ENCODE data around the gene MAP2. TPM values are rescaled to one million over a fixed set of nuclear protein-coding genes. Genes with fewer than 3 reads are reported as not detected.
A peak's percentile ranks its signal among the peaks of the same experiment; 100 is the strongest.

Gene MAP2
- total and polyA plus RNA-seq, 2 donors (not counting 1 experiment from before 2014, with no cell fraction given) = 51.0 to 60.1 TPM

- H3K9me3 ChIP-seq (ENCODE audit: control insufficient read depth, insufficient read depth, low read depth, low read length) = no peaks in the 10 kb centered on the region
- H2AFZ ChIP-seq (ENCODE audit: low read length) = no peak overlapping the region
- H3K9ac ChIP-seq (ENCODE audit: insufficient read depth, low read length) = no peak overlapping the region
- H3K27ac ChIP-seq (ENCODE audit: insufficient read depth, low read length) = peak overlapping the region; percentile 10
- H3K79me2 ChIP-seq (ENCODE audit: control insufficient read depth, insufficient read depth, low read length) = no peaks in the 10 kb centered on the region
- H3K4me1 ChIP-seq (ENCODE audit: control insufficient read depth, extremely low read depth, insufficient read depth, low read length) = peaks cover 5% of the 10 kb centered on the region
- DNase-seq (ENCODE audit: low read depth in 2 of 2) = peak; percentile 96 to 99
- H3K27me3 ChIP-seq (ENCODE audit: control insufficient read depth, insufficient read depth, low read length) = no peaks in the 10 kb centered on the region
- H4K20me1 ChIP-seq (ENCODE audit: control insufficient read depth, extremely low read depth, insufficient read depth, low read length) = no peaks in the 10 kb centered on the region
- no peaks in the 10 kb centered on the region for H3K36me3 ChIP-seq (ENCODE audit: control insufficient read depth, insufficient read depth, low read length)
- H3K4me3 ChIP-seq (replicated peaks in 1 of 4; ENCODE audit: control extremely low read depth in 1 of 4, insufficient read depth in 1 of 4, low read depth in 3 of 4, low read length in 4 of 4) = no peak overlapping the region
- H3K4me2 ChIP-seq (ENCODE audit: extremely low read depth, insufficient read depth, low read length) = peak overlapping the region; percentile 52
- TF ChIP-seq CTCF (conservative IDR thresholded peaks at IDR 0.05 in 1 of 2, IDR thresholded peaks at IDR 0.05 in 1 of 2; ENCODE audit: low read depth in 1 of 2, low read length in 2 of 2) (no peak), EZH2 (IDR thresholded peaks at IDR 0.05; ENCODE audit: low read length, missing control alignments) (no peak)
Observed at GRCh38 chr2:209495855-209496585, 72.2 kb downstream of the MAP2 start.

- peak; percentile 40 to 75 for DNase-seq (ENCODE audit: low read depth in 2 of 2)
- Histone ChIP-seq H2AFZ (ENCODE audit: low read length) (no peak overlapping the region), H3K27me3 (ENCODE audit: control insufficient read depth, insufficient read depth, low read length) (no peaks in the 10 kb centered on the region), H3K36me3 (ENCODE audit: control insufficient read depth, insufficient read depth, low read length) (no peaks in the 10 kb centered on the region), H3K27ac (ENCODE audit: insufficient read depth, low read length) (peak overlapping the region; percentile 10), H3K79me2 (ENCODE audit: control insufficient read depth, insufficient read depth, low read length) (no peaks in the 10 kb centered on the region), H3K4me2 (ENCODE audit: extremely low read depth, insufficient read depth, low read length) (peak overlapping the region; percentile 52), H3K9me3 (ENCODE audit: control insufficient read depth, insufficient read depth, low read depth, low read length) (no peaks in the 10 kb centered on the region), H3K9ac (ENCODE audit: insufficient read depth, low read length) (no peak overlapping the region), H4K20me1 (ENCODE audit: control insufficient read depth, extremely low read depth, insufficient read depth, low read length) (no peaks in the 10 kb centered on the region), H3K4me1 (ENCODE audit: control insufficient read depth, extremely low read depth, insufficient read depth, low read length) (peaks cover 5% of the 10 kb centered on the region), H3K4me3 (replicated peaks in 1 of 4; ENCODE audit: control extremely low read depth in 1 of 4, insufficient read depth in 1 of 4, low read depth in 3 of 4, low read length in 4 of 4) (no peak overlapping the region)
- TF ChIP-seq CTCF (conservative IDR thresholded peaks at IDR 0.05 in 1 of 2, IDR thresholded peaks at IDR 0.05 in 1 of 2; ENCODE audit: low read depth in 1 of 2, low read length in 2 of 2) (no peak), EZH2 (IDR thresholded peaks at IDR 0.05; ENCODE audit: low read length, missing control alignments) (no peak)
Observed at GRCh38 chr2:209496586-209496982, 72.7 kb downstream of the MAP2 start.

GRCh38 chr2:209498614-209499013, 74.8 kb downstream of the MAP2 start:
- no peak for TF ChIP-seq CTCF (conservative IDR thresholded peaks at IDR 0.05 in 1 of 2, IDR thresholded peaks at IDR 0.05 in 1 of 2; ENCODE audit: low read depth in 1 of 2, low read length in 2 of 2)
- no peak for TF ChIP-seq EZH2 (IDR thresholded peaks at IDR 0.05; ENCODE audit: low read length, missing control alignments)
- peaks cover 5% of the 10 kb centered on the region for H3K4me1 ChIP-seq (ENCODE audit: control insufficient read depth, extremely low read depth, insufficient read depth, low read length)

More at GRCh38 chr2:209498614-209499013, 74.8 kb downstream of the MAP2 start:
- no peaks in the 10 kb centered on the region for H3K27me3 ChIP-seq (ENCODE audit: control insufficient read depth, insufficient read depth, low read length)
- H3K9me3 ChIP-seq (ENCODE audit: control insufficient read depth, insufficient read depth, low read depth, low read length) = no peaks in the 10 kb centered on the region
- no peak overlapping the region for H2AFZ ChIP-seq (ENCODE audit: low read length)
- no peak overlapping the region for H3K27ac ChIP-seq (ENCODE audit: insufficient read depth, low read length)
- H4K20me1 ChIP-seq (ENCODE audit: control insufficient read depth, extremely low read depth, insufficient read depth, low read length) = no peaks in the 10 kb centered on the region
- no peak for DNase-seq (ENCODE audit: low read depth in 2 of 2)
- no peak overlapping the region for H3K4me2 ChIP-seq (ENCODE audit: extremely low read depth, insufficient read depth, low read length)
- H3K79me2 ChIP-seq (ENCODE audit: control insufficient read depth, insufficient read depth, low read length) = no peaks in the 10 kb centered on the region
- H3K36me3 ChIP-seq (ENCODE audit: control insufficient read depth, insufficient read depth, low read length) = no peaks in the 10 kb centered on the region
- H3K9ac ChIP-seq (ENCODE audit: insufficient read depth, low read length) = no peak overlapping the region
- H3K4me3 ChIP-seq (replicated peaks in 1 of 4; ENCODE audit: control extremely low read depth in 1 of 4, insufficient read depth in 1 of 4, low read depth in 3 of 4, low read length in 4 of 4) = no peak overlapping the region
